Epithelial cell of proximal tubule (primary cell): Measurements from ENCODE around the gene POMC. TPM values are rescaled to one million over a fixed set of nuclear protein-coding genes. Genes with fewer than 3 reads are reported as not detected.
"Not testable (repeated sequence)": the region's sequence is repeated elsewhere in the genome, so short reads cannot be mapped to it uniquely, and the experiment has no call there.

Experiments
- DNase-seq: peaks from one replicate; pipeline ENCODE4 v3.0.0-alpha.2; 2011; ENCODE audit warnings: low read depth
- H3K4me3 ChIP-seq: 2 replicates; pipeline ENCODE4 v1.5.1; 2011; ENCODE audit warnings: low read depth, mild to moderate bottlenecking, low read length
- total RNA-seq: library from RNA; depleted of rRNA; stranded (reverse); fragments of >200 nt; gene quantifications from 2 replicates; pipeline ENCODE4 v1.2.3, GENCODE V29; 2015
- TF ChIP-seq, protein P1 (sequence below): conservative IDR thresholded peaks from 2 replicates; pipeline ENCODE4 v1.5.1; 2012; ENCODE audit warnings: low read depth, mild to moderate bottlenecking, low read length

Gene POMC
- total RNA-seq, 1 donor from 2014 or later, result 0.75 TPM

- TF ChIP-seq, protein P1, sequence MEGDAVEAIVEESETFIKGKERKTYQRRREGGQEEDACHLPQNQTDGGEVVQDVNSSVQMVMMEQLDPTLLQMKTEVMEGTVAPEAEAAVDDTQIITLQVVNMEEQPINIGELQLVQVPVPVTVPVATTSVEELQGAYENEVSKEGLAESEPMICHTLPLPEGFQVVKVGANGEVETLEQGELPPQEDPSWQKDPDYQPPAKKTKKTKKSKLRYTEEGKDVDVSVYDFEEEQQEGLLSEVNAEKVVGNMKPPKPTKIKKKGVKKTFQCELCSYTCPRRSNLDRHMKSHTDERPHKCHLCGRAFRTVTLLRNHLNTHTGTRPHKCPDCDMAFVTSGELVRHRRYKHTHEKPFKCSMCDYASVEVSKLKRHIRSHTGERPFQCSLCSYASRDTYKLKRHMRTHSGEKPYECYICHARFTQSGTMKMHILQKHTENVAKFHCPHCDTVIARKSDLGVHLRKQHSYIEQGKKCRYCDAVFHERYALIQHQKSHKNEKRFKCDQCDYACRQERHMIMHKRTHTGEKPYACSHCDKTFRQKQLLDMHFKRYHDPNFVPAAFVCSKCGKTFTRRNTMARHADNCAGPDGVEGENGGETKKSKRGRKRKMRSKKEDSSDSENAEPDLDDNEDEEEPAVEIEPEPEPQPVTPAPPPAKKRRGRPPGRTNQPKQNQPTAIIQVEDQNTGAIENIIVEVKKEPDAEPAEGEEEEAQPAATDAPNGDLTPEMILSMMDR, result no peak
- no peak for DNase-seq
- no peak overlapping the region for H3K4me3 ChIP-seq
Observed at GRCh38 chr2:25158096-25158852, 10.1 kb downstream of the POMC start.

DNA sequence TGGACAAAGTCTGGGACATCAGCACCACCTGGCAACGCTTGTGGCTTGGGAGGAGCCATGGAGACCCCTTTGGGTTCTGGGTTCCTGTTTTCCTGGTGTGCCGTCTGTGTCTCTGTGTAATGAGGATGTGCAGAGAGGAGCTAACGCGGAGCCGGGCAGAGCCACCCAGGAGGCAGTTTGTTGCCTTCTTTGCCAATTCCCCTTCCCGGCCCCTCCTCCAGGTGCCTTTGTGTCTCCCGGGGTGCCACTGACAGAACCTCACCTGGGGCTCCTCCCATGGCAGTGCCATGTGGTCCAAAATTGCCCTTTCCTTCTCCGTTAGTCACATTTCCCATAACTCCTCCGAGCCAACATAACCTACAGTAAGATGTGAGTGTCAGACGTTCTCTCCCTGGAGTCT lies 13.0 kb downstream of the POMC start:
- no peak overlapping the region for H3K4me3 ChIP-seq
- TF ChIP-seq, protein P1, result no peak
- DNase-seq, result no peak

DNA sequence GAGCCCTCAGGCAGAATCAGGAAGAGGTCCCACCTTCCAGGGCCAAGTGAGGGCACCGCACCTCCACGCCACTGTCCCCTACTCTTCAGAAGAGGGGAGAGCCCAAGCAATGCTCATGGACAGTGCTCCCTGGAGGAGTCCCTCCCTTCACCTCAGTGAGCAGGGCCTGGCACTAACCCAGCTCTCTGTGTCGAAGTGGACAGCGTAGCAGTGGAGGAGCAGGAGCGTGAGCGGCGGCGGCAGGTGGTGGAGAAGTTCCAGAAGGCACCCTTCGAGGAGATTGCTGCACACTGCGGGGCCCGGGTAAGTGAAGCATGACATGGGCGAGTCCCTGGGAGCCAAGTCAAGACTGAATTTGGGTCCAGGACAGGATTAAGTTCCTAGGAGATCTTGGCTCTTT lies 16.7 kb downstream of the POMC start:
- no peak for DNase-seq
- TF ChIP-seq, protein P1, result no peak

DNA sequence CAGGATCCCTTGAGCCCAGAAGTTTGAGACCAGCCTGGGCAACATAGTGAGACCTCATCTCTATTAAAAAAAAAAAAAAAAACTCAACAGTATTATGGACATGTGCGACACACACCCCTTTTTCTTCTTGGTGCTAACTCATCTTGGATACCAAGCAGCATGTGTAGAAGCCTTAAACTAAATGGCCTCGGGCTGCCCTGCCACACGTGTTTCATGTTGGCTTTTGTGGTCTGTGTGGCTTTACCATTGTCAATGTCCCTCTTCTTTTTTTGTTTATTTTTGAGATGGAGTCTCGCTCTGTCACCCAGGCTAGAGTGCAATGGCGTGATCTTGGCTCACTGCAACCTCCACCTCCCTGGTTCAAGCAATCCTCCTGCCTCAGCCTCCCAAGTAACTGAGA lies 17.4 kb downstream of the POMC start:
- DNase-seq, result not testable (repeated sequence)

More for the DNA sequence above, 16.7 kb downstream of the POMC start:
- no peak overlapping the region for H3K4me3 ChIP-seq

DNA sequence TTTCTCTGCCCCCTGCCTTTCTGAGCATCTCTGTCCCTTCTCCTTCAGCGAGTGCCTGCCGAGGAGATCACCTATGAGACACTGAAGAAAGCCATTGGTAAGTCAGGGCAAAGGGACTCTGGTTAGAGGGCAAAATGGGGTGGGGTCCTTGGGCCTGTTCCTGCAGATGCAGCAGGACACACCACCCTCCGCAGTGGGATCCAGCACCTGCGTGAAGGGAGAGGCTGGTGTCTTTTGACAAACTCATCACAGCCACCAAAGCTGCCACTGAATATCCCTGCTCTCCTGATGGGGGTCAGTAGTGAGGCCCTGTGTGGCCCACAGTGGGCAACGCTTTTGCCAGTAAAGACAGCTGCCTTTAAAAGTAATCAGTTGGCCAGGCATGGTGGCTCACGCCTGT lies 18.7 kb downstream of the POMC start:
- no peak overlapping the region for H3K4me3 ChIP-seq
- TF ChIP-seq, protein P1, result no peak
- no peak for DNase-seq

More for the DNA sequence above, 17.4 kb downstream of the POMC start:
- not testable (repeated sequence) for H3K4me3 ChIP-seq

- no peak for DNase-seq
- TF ChIP-seq, protein P1, result no peak
- no peak overlapping the region for H3K4me3 ChIP-seq
Observed at GRCh38 chr2:25146896-25147295, 21.5 kb downstream of the POMC start.

DNA sequence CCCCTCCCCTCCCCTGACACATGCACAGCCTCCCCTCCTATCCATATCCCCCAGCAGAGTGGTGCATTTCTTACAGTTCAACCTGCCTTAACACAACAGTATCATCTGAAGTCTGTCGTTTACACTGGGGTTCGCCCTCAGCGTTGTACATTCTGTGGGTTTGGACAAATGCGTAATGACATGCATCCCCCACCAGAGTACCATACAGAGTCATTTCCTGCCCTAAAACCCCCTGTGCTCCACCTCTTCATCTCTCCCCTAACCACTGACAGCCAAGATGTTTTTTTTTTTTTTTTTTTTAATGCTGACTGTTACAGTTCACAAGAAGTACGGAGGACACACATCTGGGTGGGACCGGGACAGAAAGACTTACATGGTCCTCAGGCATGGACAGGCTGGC lies 22.6 kb downstream of the POMC start:
- DNase-seq, result no peak
- H3K4me3 ChIP-seq, result no peak overlapping the region
- TF ChIP-seq, protein P1, result no peak
